Activated T-helper 1 cell treated with anti-CD3 and anti-CD28 coated beads, Interleukin-2, amount 50 U/mL, for 16 hours (primary cell): ENCODE measurements around the gene ANKRD62.
"Not testable (repeated sequence)": the region's sequence is repeated elsewhere in the genome, so short reads cannot be mapped to it uniquely, and the experiment has no call there.

Source experiments
- DNase-seq, 2 donors: peaks; one replicate each; pipeline ENCODE4 v3.0.0-alpha.2; 2020; ENCODE audit warnings: low read depth in 1 of 2, low spot score in 1 of 2

ANKRD62 gene

GRCh38 chr18:12065397-12065796, 28.2 kb upstream of the ANKRD62 start:
- no peak for DNase-seq

GRCh38 chr18:12066910-12067511, 26.6 kb upstream of the ANKRD62 start:
- no peak for DNase-seq

GRCh38 chr18:12067671-12068070, 26.0 kb upstream of the ANKRD62 start:
- no peak for DNase-seq

- not testable (repeated sequence) for DNase-seq
Observed at GRCh38 chr18:12068316-12068949, 25.2 kb upstream of the ANKRD62 start.

GRCh38 chr18:12068950-12069320, 24.7 kb upstream of the ANKRD62 start:
- no peak for DNase-seq

- not testable (repeated sequence) for DNase-seq
Observed at GRCh38 chr18:12071066-12071465, 22.6 kb upstream of the ANKRD62 start.

GRCh38 chr18:12072996-12073395, 20.6 kb upstream of the ANKRD62 start:
- no peak for DNase-seq

- no peak for DNase-seq
Observed at GRCh38 chr18:12074736-12075135, 18.9 kb upstream of the ANKRD62 start.

- DNase-seq = no peak
Observed at GRCh38 chr18:12076424-12077140, 17.1 kb upstream of the ANKRD62 start.

- DNase-seq = not testable (repeated sequence)
Observed at GRCh38 chr18:12077994-12078393, 15.6 kb upstream of the ANKRD62 start.

- DNase-seq = no peak
Observed at GRCh38 chr18:12079491-12080237, 14.0 kb upstream of the ANKRD62 start.

- DNase-seq = no peak
Observed at GRCh38 chr18:12085136-12085535, 8.5 kb upstream of the ANKRD62 start.

- no peak for DNase-seq
Observed at GRCh38 chr18:12085786-12086185, 7.9 kb upstream of the ANKRD62 start.

GRCh38 chr18:12086249-12086648, 7.4 kb upstream of the ANKRD62 start:
- DNase-seq = no peak

GRCh38 chr18:12086677-12087470, 6.8 kb upstream of the ANKRD62 start:
- DNase-seq = no peak

GRCh38 chr18:12087471-12088025, 6.1 kb upstream of the ANKRD62 start:
- no peak for DNase-seq

GRCh38 chr18:12088096-12088495, 5.5 kb upstream of the ANKRD62 start:
- no peak for DNase-seq

- no peak for DNase-seq
Observed at GRCh38 chr18:12088731-12089375, 4.8 kb upstream of the ANKRD62 start.

GRCh38 chr18:12091538-12092141, 2.0 kb upstream of the ANKRD62 start:
- DNase-seq = no peak
